GM18498 (cell line): ENCODE results near the gene RIN1.
"Not testable (repeated sequence)": the region's sequence is repeated elsewhere in the genome, so short reads cannot be mapped to it uniquely, and the experiment has no call there.

Experiments
- ATAC-seq: cut with Tn5 transposase; IDR thresholded peaks from one replicate; pipeline ENCODE4 v1.9.1; 2021; ENCODE audit warnings: mild to moderate bottlenecking, moderate library complexity; ENCODE audit not compliant: unreplicated experiment

RIN1 gene

DNA sequence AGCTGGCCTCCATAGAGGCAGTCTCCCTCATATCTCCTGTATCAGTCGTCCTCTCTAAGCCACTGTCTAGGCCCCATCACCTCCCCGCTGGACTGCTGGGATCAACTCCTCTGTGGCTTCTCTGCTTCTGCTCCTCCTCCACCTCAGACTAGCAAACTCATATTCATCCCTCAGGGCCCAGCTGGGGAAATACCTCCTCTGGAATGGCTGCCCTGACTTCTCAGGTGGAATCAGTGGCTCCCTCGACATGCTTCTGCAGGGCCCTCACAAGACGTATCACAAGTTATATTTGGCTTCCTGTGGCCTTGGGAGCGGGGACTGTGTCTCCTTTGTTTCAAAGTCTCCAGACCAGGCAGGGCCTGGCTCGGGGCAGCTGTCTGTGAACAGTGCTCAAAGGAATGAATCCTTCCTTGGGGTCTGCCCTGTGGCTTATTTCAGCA, 25.3 kb upstream of the RIN1 start:
- no peak for ATAC-seq

DNA sequence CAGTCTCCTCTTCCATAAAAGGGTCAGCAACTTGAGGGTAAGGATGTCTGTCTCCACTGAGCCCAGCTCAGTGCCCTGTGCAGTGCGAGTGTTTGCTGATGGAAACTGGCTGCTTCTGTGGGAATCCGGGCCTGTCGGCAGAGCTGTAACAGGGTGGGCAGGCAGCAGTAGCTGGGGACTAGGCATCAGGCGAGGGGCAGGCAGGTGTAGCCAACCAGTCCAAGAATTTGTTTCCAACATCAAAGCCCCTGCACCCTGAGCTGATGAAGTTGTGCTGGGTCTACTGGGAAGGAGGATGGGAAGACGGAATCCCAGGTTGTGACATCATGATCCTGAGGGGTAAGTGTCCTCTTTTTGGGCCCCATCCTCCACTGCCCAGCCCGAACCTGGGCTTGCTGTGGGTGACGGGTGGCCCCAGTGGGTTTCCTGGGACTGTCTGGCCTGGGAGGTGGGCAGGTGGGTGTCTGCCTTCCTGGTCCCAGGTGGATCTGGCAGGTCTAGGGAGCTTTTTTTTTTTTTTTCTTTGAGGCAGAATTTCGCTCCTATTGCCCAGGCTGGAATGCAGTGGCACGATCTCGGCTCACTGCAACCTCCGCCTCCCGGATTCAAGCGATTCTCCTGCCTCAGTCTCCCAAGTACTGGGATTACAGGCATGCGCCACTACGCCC, 24.3 kb upstream of the RIN1 start:
- ATAC-seq, result no peak

- ATAC-seq, result no peak
Observed at GRCh38 chr11:66359662-66360087, 23.4 kb upstream of the RIN1 start.

DNA sequence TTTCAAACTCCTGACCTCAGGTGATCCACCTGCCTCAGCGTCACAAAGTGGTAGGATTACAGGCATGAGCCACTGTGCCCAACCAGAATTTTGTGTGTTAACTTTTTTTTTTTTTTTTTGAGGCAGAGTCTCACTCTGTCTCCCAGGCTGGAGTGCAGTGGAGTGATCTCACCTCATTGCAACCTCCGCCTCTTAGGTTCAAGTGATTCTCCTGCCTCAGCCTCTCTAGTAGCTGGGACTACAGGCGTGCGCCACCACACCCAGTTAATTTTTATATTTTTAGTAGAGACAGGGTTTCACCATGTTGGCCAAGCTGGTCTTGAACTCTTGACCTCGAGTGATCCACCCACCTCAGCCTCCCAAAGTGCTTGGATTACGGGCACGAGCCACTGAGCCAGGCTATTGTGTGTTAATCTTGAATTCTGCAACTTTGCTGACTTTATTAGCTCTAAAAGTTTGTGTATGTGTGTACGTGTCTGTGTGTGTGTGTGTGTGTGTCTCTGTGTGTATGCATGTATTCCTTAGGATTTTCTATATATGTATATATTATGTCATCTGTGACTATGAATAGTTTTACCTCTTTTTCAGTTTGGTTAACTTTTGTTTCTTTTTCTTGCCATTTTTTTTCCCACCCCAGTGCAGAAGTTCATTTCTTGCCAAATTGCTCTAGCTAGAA, 14.5 kb upstream of the RIN1 start:
- ATAC-seq, result not testable (repeated sequence)

DNA sequence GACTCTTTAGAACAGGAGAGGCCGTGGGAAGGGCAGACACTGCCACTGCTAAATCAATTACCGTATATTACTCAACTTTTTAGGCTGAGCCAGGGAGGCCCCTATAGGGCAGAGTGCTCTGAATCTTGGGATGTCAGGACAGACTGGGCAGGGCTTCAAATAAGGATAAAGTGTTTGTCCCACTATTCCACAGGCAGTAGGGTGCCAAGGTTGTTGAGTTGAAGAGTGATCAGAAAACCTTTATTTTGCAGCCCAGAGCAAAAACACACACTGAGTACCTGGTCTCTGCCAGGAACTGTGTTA, 12.8 kb upstream of the RIN1 start:
- no peak for ATAC-seq

GRCh38 chr11:66347425-66348276, 11.4 kb upstream of the RIN1 start, which contains the start of gene B4GAT1:
TSS of gene B4GAT1 (minus strand) at chr11:66347629. CDS start at chr11:66347545, 84 bp downstream.
- peak; percentile 48 for ATAC-seq

DNA sequence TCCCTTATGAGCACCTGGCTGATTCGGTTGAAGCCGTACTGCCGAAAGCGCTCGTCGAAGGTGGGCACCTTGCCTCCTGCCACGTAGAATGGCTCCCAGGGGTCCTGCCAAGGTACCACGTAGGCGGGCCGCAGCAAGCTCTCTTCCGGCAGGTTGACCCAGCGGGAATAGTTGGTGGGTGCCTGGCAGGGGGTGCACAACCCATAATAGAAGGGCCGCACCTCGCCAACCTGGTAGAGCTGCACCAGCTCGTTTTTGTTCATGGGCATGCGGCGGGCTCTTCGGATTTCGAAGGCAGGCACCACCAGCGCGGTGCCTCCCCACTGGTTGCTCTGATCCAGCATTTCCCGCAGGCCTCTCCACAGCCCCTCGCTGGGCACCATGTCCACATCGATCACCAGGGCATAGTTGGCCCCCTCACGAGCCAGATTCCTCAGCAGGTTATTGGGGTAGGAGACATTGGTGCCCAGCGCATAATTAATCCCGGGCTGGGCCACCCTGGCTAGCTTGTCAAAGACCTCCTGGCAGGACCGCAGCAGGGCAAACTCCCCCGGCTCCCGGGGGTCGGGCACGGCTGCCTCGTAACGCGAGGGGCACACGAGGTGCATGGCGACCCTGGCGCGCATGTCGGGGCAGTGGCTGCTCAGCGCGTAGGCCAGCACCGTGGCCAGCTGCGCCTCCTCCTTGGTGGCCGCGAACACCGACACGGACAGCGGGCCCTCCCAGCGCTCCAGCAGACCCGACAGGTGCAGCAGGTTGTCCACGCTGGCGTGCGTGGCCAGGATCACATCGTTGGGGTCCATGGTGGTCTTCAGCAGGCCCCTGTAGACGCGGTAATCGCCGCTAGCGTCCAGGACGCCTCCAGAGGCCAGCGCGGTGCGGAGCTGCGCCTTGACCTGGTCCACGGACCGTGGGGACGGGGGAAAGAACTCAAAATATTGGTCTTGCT, 10.5 kb upstream of the RIN1 start:
- ATAC-seq, result no peak

DNA sequence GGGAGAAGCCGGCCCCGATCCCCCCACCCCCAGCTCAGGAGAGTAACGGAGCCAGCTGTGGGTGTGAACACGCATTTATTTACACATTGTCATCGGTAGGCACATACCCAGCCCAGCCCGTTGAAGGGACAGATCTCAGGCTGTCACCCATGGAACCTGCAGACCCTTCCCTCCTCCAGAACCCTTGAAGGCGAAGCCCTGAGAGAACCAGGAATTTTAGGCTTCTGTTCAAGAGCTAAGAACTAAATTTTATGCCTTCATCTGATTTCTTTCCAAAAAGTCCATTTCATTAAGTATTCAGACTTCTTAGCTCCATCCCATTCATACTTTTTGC, 9.0 kb upstream of the RIN1 start:
- peak; percentile 4 for ATAC-seq

- peak; percentile 75 for ATAC-seq
Observed at GRCh38 chr11:66344550-66345315, 8.5 kb upstream of the RIN1 start, which contains the start of gene BRMS1. TSS of gene BRMS1 (minus strand) at chr11:66345104. CDS start at chr11:66342234, 2,870 bp downstream.

DNA sequence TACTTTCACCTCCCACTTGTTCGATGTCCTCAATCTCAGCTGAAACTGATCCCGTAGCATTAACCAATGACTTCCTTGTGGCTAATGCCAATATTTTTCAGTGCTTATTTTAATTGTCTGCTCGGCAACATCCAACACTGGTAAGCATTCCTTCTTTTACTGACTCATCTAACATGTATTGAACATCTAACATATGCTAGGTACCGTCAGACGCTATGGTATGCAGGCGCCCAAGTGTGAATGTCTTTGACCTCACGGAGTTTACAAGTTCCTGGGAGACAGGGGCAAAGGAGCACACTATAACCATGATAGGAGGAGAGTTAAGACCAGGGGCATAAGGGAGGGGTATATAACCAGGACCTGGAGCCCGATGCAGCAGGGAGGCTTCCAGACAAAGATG, 6.9 kb upstream of the RIN1 start:
- ATAC-seq, result no peak

DNA sequence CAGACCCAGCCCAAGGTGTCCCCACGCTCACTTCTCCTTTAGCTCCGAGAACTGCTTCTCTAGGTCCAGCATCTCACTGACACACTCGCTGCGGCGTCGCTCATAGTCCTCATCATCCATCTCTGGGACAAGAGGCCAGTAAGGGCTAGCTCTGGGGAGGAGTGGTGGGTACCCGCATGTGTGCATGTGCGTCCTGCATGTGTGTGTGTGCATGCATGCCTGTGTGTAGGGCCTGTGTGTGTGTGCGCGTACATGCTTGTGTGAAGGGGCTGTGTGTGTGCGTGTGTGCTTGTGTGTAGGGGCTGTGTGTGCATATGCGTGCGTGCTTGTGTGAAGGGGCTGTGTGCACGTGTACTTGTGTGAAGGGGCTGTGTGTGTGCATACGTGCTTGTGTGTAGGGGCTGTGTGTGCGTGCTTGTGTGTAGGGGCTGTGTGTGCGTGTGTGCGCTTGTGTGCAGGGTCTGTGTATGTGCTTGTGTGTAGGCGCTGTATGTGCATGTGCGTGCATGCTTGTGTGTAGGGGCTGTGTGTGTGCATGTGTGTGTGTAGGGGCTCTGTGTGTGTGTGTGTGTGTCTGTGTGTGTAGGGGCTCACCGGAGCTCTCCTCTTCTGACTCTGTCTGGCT, 5.4 kb upstream of the RIN1 start:
- no peak for ATAC-seq

- ATAC-seq, result no peak
Observed at GRCh38 chr11:66340596-66341501, 4.6 kb upstream of the RIN1 start.

- ATAC-seq, result no peak
Observed at GRCh38 chr11:66339686-66340483, 3.7 kb upstream of the RIN1 start.

DNA sequence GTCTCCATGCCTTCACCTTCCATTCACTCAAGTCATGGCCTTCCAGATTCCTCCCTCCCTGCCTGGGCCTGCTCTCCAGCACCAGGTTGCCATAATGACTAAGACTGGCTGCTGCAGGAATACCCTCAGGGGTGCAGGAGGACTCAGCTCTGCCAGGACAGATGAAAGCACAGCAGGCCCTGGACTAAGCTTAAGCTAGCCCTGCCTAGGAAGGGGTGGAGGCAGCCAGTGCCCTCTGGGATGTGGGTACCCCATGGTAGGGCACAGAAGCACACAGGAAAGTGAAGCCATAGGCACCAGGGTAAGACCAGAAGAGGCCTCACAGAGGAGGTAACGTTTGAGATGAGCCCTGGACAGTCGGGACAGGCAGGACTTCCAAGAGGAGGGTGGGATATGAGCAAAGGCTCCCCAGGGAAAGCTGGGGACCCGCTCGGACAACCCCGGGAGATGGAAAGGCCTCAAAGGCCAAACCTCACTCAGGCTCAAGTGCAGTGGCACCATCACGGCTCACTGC, 3.0 kb upstream of the RIN1 start:
- ATAC-seq, result no peak

- no peak for ATAC-seq
Observed at GRCh38 chr11:66338276-66339161, 2.3 kb upstream of the RIN1 start.

DNA sequence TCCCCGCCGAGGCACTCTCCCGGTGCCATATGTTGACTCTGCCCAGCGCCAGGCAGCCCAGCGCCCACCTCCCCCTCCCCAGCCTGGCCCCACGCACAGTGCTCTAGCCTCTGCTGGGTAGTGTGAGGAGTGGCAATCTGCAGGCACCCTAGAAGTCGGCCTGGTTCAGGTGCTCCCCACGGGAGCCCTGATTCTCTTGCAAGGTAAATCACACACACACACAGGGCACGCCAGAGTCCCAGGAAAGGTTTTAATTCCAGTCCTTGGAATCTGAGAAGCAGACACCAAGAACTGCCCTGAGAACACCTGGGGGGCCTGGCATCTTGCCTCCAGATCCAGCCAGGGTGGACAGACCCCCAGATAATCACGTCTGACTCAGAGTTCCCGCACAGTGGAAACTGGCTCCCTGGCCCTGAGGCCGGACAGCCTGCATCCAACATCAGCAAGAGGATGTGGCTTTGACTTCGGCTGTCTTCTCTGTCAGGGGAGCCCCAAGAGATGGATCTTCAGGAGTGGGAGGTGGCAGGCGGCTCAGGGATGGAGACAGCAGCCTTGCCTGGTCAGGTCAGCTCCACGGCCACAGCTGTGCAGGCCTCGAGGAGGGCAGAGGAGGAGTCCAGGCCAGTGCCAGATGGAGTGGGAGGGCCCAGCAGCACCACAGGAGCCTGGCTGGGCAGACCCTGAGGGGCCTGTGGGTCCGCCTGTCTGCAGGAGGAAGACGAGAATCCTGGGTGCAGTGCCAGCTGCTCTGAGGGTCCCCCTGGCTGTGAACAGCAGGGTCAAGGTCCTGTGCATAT, 1.1 kb upstream of the RIN1 start:
- no peak for ATAC-seq
